Ovary (tissue), 9 donors: ENCODE measurements around the gene PMF1. TPM values are rescaled to one million over a fixed set of nuclear protein-coding genes. Genes with fewer than 3 reads are reported as not detected.

Experiments
- DNase-seq, 5 donors: peaks; one replicate each; pipeline ENCODE4 v3.0.0-alpha.2; 2019 to 2020
- H3K27ac ChIP-seq, 2 donors: fragments of 200-600 bp; one replicate each; pipeline versions ENCODE4 v1.5.1 to v1.8.0; 2019 to 2022
- H3K27me3 ChIP-seq: fragments of 200-600 bp; one replicate; pipeline ENCODE4 v1.8.0; 2022
- H3K36me3 ChIP-seq: fragments of 200-600 bp; sonication (generic); one replicate; pipeline ENCODE4 v1.5.1; 2019
- H3K4me1 ChIP-seq: one replicate; pipeline ENCODE4 v1.8.1; 2013; ENCODE audit warnings: mild to moderate bottlenecking, moderate library complexity; ENCODE audit not compliant: insufficient read depth
- H3K4me3 ChIP-seq: fragments of 200-600 bp; sonication (generic); one replicate; pipeline ENCODE4 v1.5.1; 2017
- H3K9me3 ChIP-seq, 2 donors: fragments of 200-600 bp in 1 of 2; sonication (generic) in 1 of 2; one replicate each; pipeline versions ENCODE4 v1.5.1 to v1.8.1; 2013 to 2019; ENCODE audit warnings: mild to moderate bottlenecking in 1 of 2, moderate library complexity in 1 of 2
- EP300 ChIP-seq: sonication (generic); formaldehyde crosslinking; IDR thresholded peaks from one replicate; pipeline ENCODE4 v1.6.1; 2017; ENCODE audit warnings: antibody characterized with exemption
- POLR2A ChIP-seq: fragments of 450-650 bp; IDR thresholded peaks from one replicate; pipeline ENCODE4 v1.6.1; 2017; ENCODE audit warnings: antibody characterized with exemption, mild to moderate bottlenecking, moderate library complexity
- WGBS, 3 donors: extraction: QIAGEN DNeasy Blood & Tissue Kit in 1 of 3; methylation state at CpG; one replicate each; pipeline versions ENCODE4 v1.1.5 to v1.1.7; 2013 to 2017; 5-methylcytosine and 5-hydroxymethylcytosine counted together
- intact Hi-C, 4 donors: fragments of 100-400 bp; cut with DNase I; formaldehyde crosslinking; loops; one replicate each; pipeline versions ENCODE4 v1.11.0 to v1.15.1; 2022 to 2023
- polyA plus RNA-seq, 2 donors: library from polyadenylated mRNA; stranded (reverse); fragments of 200-250 nt in 1 of 2; fragments of 350-450 nt in 1 of 2; fragmentation: Illumina TruSeq in 1 of 2; extraction: RNeasy Lipid Tissue Mini Kit (QIAGEN cat#74804) in 1 of 2; gene quantifications; one replicate each; pipeline ENCODE4 v1.2.3, GENCODE V29; 2013 to 2014
- total RNA-seq, 7 donors: library from RNA; depleted of rRNA in 2 of 7; stranded (reverse); fragments of >200 nt in 2 of 7; fragmentation: NEBNext Ultra II Directional in 3 of 7; extraction: Animal tissue kit (Norgen Biotek cat#: 25700) in 3 of 7; gene quantifications; one replicate each; pipeline versions ENCODE4 v1.1.0 to v1.2.4, GENCODE V29; 2016 to 2023
- TF ChIP-seq, protein P1 (sequence below), 3 donors: fragments of 450-650 bp in 2 of 3; fragments of 200-600 bp in 1 of 3; IDR thresholded peaks; one replicate each; pipeline versions ENCODE4 v1.5.1 to v1.8.0; 2016 to 2022; ENCODE audit warnings: antibody characterized with exemption in 3 of 3, mild to moderate bottlenecking in 1 of 3
- donor health status: DM: no; HTN: no; CAD: no; lungs with moderate emphysema.
- donor health status: DM: no; HTN: no; CAD: no.
- donor health status: Bipolar disorder and iron deficiency.
- donor health status: DM: yes; HTN: yes; CAD: no.
- donor health status: DM: no; HTN: no; CAD: no.
- donor health status: DM: yes; HTN: yes; CAD: no.

The PMF1 gene
- total and polyA plus RNA-seq, 9 donors, result 35.0 to 84.2 (median 53.0) TPM

GRCh38 chr1:156232201-156232894 is 19.5 kb downstream of the PMF1 start:
- no peaks in the 10 kb centered on the region for H3K9me3 ChIP-seq
- no peak overlapping the region for H3K27ac ChIP-seq
- no peak for TF ChIP-seq EP300
- TF ChIP-seq POLR2A, result no peak
- TF ChIP-seq, protein P1, sequence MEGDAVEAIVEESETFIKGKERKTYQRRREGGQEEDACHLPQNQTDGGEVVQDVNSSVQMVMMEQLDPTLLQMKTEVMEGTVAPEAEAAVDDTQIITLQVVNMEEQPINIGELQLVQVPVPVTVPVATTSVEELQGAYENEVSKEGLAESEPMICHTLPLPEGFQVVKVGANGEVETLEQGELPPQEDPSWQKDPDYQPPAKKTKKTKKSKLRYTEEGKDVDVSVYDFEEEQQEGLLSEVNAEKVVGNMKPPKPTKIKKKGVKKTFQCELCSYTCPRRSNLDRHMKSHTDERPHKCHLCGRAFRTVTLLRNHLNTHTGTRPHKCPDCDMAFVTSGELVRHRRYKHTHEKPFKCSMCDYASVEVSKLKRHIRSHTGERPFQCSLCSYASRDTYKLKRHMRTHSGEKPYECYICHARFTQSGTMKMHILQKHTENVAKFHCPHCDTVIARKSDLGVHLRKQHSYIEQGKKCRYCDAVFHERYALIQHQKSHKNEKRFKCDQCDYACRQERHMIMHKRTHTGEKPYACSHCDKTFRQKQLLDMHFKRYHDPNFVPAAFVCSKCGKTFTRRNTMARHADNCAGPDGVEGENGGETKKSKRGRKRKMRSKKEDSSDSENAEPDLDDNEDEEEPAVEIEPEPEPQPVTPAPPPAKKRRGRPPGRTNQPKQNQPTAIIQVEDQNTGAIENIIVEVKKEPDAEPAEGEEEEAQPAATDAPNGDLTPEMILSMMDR (IDR thresholded peaks at IDR 0.05), result no peak
- intact Hi-C loops, result loop anchor here in 2 of 4 donors (5.0 to 10.0 kb wide), 2 partner anchors 145 to 192 kb away; no protein-coding TSS in a partner anchor
- no peak overlapping the region for H3K4me3 ChIP-seq
- no peaks in the 10 kb centered on the region for H3K27me3 ChIP-seq
- H3K36me3 ChIP-seq, result no peaks in the 10 kb centered on the region
- no peak for DNase-seq
- 91 to 95% (median 92%) methylated on average over 12 of the region's 12 CpGs for WGBS, 3 donors
- H3K4me1 ChIP-seq, result no peaks in the 10 kb centered on the region

DNA sequence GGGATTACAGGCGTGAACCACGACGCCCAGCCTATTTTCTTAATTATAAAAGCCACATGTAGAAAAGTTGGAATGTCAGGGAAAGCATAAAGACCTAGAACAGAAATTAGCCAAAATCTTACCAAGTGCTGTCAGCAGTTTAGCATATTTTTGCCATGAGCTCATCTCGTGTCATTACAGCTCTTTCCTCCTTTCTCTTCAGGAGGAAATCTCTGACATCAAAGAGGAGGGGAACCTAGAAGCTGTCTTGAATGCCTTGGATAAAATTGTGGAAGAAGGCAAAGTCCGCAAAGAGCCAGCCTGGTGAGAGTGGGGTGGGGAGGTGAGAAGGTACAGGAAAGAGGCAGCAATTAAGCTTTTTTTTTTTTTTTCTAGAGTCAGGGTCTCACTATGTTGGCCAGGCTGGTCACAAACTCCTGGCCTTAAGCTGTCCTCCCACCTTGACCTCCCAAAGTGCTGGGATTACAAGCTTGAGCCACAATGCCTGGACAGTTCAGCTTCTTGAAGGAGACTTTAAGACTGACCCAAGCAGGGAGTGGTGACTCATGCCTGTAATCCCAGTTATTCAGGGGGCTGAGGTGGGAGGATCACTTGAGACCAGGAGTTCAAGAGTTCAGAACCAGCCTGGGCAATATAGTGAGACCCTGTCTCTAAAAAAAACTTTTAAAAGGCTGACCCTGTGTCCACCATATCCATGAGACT is 20.8 kb downstream of the PMF1 start:
- intact Hi-C loops, result loop anchor here in 2 of 4 donors (5.0 to 10.0 kb wide), 2 partner anchors 146 to 191 kb away; no protein-coding TSS in a partner anchor
- Histone ChIP-seq H3K4me1 (no peaks in the 10 kb centered on the region), H3K27me3 (no peaks in the 10 kb centered on the region), H3K27ac (no peak overlapping the region), H3K9me3 (no peaks in the 10 kb centered on the region), H3K4me3 (no peak overlapping the region), H3K36me3 (no peaks in the 10 kb centered on the region)
- TF ChIP-seq, protein P1 (IDR thresholded peaks at IDR 0.05), result no peak
- TF ChIP-seq EP300 (no peak), POLR2A (no peak)
- no peak for DNase-seq
- 77 to 86% (median 85%) methylated on average over 5 of the region's 5 CpGs for WGBS, 3 donors

DNA sequence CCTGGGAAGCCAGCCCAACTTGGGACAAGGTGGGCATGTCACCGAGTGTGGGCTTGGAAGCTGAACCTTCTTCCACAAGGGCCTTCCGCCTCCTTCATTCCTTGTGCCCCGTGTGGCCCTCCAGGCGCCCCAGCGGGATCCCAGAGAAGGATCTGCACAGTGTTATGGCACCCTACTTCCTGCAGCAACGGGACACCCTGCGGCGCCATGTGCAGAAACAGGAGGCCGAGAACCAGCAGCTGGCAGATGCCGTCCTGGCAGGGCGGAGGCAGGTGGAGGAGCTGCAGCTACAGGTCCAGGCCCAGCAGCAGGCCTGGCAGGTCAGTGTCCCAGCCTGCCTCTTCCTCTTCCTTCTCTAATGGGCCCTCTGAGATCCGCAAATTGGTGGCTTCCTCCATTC is 23.4 kb downstream of the PMF1 start:
- TF ChIP-seq POLR2A (no peak), EP300 (no peak)
- TF ChIP-seq, protein P1 (IDR thresholded peaks at IDR 0.05), result no peak
- Histone ChIP-seq H3K27ac (no peak overlapping the region), H3K4me3 (no peak overlapping the region), H3K4me1 (no peaks in the 10 kb centered on the region), H3K27me3 (no peaks in the 10 kb centered on the region), H3K36me3 (no peaks in the 10 kb centered on the region), H3K9me3 (no peaks in the 10 kb centered on the region)
- DNase-seq, result no peak
- WGBS, 3 donors, result 91 to 95% (median 95%) methylated on average over 12 of the region's 12 CpGs
- intact Hi-C loops, result loop anchor here in 1 of 4 donors (10.0 kb wide), 1 partner anchor 189 kb away; no protein-coding TSS in a partner anchor

GRCh38 chr1:156238248-156238647 is 25.4 kb downstream of the PMF1 start:
- 94 to 96% (median 94%) methylated on average over 5 of the region's 5 CpGs for WGBS, 3 donors
- no peaks in the 10 kb centered on the region for H3K9me3 ChIP-seq
- H3K4me1 ChIP-seq, result no peaks in the 10 kb centered on the region
- TF ChIP-seq EP300 (no peak), POLR2A (no peak)
- TF ChIP-seq, protein P1 (IDR thresholded peaks at IDR 0.05), result no peak
- intact Hi-C loops, result loop anchor here in 1 of 4 donors (10.0 kb wide), 1 partner anchor 187 kb away; no protein-coding TSS in a partner anchor
- H3K36me3 ChIP-seq, result no peaks in the 10 kb centered on the region
- no peak overlapping the region for H3K27ac ChIP-seq
- H3K27me3 ChIP-seq, result no peaks in the 10 kb centered on the region
- DNase-seq, result no peak
- no peak overlapping the region for H3K4me3 ChIP-seq
